Activated CD4-positive, alpha-beta T cell treated with anti-CD3 and anti-CD28 coated beads, Interleukin-2, amount 50 U/mL, for 48 hours (primary cell): ENCODE data around the gene ZNF385D.
"Not testable (repeated sequence)": the region's sequence is repeated elsewhere in the genome, so short reads cannot be mapped to it uniquely, and the experiment has no call there.

Experiments
- DNase-seq, 2 experiments: peaks; one replicate each; pipeline ENCODE4 v3.0.0-alpha.2; 2020

ZNF385D gene

GRCh38 chr3:21434310-21434709 lies 316.7 kb downstream of the ZNF385D start:
- no peak for DNase-seq

GRCh38 chr3:21433751-21434150 lies 317.3 kb downstream of the ZNF385D start:
- DNase-seq = no peak

- no peak for DNase-seq
Observed at GRCh38 chr3:21426920-21427319, 324.1 kb downstream of the ZNF385D start.

GRCh38 chr3:21425715-21426114 lies 325.3 kb downstream of the ZNF385D start:
- no peak for DNase-seq

- DNase-seq = no peak
Observed at GRCh38 chr3:21421096-21421495, 329.9 kb downstream of the ZNF385D start.

DNA sequence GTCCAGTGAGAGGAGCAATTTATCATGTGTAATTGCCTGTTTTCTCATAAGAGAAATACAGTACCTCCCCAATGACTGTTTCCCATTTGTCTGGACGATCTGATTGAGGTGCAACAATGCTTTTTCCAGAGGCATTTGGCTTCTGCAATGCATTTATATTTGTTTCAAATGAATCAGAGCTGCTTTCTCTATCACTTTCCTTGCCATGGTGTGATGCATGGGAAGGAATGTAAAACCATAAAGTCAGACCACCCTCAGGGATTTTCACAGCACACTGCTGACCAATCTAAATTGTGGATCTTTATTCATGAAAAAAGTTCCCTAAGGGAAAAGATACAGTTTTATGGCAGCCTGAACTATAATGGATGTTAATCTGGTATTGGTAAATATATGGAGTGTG lies 333.0 kb downstream of the ZNF385D start:
- DNase-seq = no peak

GRCh38 chr3:21414506-21414905 lies 336.5 kb downstream of the ZNF385D start:
- DNase-seq = no peak

GRCh38 chr3:21411058-21411457 lies 340.0 kb downstream of the ZNF385D start:
- DNase-seq = no peak

DNA sequence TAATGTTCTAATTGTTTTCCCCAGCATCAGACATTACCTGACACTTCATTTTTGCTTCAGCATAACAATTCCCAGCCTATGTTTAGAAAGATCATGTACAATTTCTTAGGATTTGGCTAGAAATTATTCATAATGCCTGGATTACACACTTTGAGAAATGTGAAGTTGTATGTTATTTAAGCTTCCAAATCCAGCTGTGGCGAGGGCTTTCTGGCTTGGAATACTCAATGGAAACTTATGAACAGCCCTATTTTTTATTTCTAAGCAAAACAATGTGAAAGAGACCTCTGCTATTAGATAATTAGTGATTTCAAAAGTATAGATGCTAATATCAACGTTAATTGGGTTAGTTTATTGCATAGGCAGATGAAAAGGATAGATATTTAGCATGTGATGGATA lies 341.6 kb downstream of the ZNF385D start:
- DNase-seq = no peak

GRCh38 chr3:21407743-21408142 lies 343.3 kb downstream of the ZNF385D start:
- DNase-seq = no peak

DNA sequence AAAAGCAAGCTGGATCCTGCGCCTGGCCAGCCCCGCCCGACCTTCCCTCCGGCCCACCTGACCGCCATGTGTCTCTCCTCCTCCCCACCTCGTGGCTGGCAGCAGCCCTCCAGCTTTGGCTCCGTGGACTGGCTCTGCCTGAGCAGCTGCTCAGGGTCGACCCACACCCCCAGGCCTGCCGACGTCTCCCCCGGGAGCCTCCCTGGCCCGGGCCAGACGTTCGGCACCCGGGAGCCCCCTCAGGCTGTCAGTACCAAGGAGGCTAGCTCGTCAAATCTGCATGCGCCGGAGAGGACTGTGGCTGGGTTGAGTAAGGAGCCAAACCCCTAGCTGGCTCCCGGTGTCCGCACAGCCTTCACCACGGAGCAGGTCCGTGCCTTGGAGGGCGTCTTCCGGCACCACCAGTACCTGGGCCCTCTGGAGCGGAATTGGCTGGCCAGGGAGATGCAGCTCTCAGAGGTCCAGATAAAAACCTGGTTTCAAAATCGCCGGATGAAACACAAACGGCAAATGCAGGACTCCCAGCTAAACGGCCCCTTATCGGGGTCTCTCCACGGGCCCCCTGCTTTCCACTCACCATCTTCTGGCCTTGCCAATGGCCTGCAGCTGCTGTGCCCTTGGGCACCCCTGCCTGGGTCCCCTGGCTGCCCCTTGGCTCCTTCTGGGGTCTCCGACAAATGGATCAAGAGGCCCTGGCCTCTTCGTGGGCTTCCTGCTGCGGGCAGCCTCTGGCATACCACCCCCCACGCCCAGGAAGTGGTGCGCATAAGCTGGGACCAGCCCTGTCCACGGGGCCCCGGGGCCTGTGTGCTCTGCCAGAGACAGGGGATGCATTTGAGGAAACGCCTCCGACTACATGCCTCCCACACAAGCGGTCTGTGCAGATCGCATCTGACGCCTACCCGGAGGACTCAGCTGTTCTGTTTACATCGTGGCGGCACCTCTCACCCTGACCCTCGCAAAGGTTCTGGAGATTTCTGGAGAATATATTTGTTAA lies 345.0 kb downstream of the ZNF385D start:
- DNase-seq = no peak

- DNase-seq = no peak
Observed at GRCh38 chr3:21398461-21398860, 352.5 kb downstream of the ZNF385D start.

- DNase-seq = no peak
Observed at GRCh38 chr3:21393683-21394311, 357.2 kb downstream of the ZNF385D start.

- no peak for DNase-seq
Observed at GRCh38 chr3:21392526-21392925, 358.5 kb downstream of the ZNF385D start.

DNA sequence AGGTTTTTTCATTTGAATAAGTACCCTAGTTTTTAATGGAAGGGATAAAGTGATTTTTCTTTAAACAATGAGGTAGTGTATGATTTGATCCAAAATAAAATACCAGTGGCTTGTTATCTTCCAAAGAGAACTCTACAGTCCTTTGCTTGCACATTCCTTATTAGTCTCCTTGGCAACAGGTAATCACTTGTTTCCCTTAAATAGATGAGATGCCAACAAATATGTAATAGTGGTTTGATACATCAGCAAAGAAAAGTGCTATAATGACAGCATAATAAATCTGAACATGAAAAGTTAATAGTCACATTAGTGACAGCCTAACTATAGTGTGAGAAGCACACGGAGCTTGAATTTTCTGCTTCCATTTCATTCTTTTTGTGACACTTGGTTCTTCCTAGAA lies 360.2 kb downstream of the ZNF385D start:
- no peak for DNase-seq

DNA sequence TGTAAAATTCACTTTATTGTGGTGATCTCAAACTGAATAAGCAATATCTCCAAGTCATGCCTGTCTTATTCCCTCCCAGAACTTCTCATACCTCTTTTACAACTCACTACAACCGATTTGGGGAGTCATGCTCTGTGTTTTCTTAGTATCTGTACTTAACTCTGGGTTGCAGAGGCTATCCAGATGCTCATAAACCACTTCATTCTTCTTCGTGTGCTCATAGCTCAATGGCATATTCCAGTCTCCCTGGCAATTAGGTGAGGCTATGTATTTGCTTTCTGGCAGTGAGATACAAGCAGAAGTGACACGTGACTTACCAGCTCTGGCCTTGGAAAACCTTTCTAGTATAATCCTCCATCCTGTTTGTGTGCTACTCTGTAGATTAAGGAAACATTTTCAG lies 360.9 kb downstream of the ZNF385D start:
- DNase-seq = no peak

DNA sequence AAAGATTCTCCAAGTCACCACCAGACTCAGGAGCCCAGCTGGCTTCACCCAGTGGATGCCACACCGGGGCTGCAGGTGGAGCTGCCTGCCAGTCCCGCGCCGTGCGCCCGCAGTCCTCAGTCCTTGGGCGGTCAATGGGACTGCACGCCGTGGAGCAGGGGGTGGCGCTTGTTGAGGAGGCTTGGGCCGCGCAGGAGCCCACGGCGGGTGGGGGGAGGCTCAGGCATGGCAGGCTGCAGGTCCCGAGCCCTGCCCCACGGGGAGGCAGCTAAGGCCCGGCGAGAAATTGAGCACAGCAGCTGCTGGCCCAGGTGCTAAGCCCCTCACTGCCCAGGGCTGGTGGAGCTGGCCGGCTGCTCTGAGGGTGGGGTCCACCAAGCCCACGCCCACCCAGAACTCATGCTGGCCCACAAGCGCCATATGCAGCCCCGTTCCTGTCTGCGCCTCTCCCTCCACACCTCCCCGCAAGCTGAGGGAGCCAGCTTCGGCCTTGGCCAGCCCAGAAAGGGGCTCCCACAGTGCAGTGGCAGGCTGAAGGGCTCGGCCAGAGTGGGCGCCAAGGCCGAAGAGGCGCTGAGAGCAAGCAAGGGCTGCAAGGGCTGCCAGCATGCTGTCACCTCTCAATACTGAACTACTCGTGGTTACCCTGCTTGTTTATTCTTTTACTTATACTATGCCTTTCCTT lies 363.7 kb downstream of the ZNF385D start:
- not testable (repeated sequence) for DNase-seq

DNA sequence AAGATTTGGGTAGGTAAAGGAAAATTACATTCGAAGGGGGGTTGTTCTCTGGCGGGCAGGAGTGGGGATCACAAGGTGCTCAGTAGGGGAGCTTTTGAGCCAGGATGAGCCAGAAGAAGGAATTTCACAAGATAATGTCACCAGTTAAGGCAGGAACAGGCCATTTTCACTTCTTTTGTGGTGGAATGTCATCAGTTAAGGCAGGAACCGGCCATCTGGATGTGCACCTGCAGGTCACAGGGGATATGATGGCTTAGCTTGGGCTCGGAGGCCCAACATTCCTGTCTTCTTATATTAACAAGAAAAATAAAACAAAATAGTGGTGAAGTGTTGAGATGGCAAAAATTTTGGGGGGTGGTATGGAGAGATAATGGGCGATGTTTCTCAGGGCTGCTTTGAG lies 373.0 kb downstream of the ZNF385D start:
- DNase-seq = not testable (repeated sequence)

GRCh38 chr3:21377071-21377769 lies 373.8 kb downstream of the ZNF385D start:
- no peak for DNase-seq

DNA sequence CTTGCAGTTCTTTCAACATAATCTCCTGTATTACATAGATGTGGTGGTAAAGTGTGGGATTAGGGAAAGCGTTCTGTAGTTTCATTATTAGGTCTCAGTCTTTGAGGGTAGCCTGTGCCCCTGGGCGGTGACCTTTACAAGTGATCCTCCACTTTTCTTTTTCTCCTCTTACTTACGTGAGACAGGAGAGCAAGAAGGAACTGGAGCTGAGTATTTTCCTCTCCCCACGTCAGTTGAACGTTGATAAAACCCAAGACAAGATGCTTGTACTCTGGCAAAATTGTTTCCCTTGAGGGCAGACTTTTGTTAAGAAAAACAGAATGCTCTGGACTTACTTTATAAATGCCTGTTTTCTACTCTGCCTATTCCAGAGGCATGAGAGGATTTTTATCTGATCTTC lies 378.7 kb downstream of the ZNF385D start:
- DNase-seq = no peak
